ENCODE results near the gene IRGC.

The IRGC gene

GRCh38 chr19:43720936-43721335, 5.1 kb downstream of the IRGC start:
- H3K9me3 ChIP-seq (ENCODE audit: severe bottlenecking): no peaks in the 10 kb centered on the region
- no peak overlapping the region for H3K4me3 ChIP-seq (ENCODE audit: severe bottlenecking)

GRCh38 chr19:43721469-43722048, 5.7 kb downstream of the IRGC start:
- no peak for TF ChIP-seq CTCF (IDR thresholded peaks at IDR 0.05; ENCODE audit: poor library complexity, severe bottlenecking)
- ATAC-seq (ENCODE audit: low read depth) (no peak), DNase-seq (ENCODE audit: low spot score) (no peak)
- Histone ChIP-seq H3K9me3 (ENCODE audit: severe bottlenecking) (no peaks in the 10 kb centered on the region), H3K4me1 (ENCODE audit: insufficient read depth, poor library complexity, severe bottlenecking) (no peaks in the 10 kb centered on the region), H3K27me3 (ENCODE audit: insufficient read depth, poor library complexity, severe bottlenecking) (no peaks in the 10 kb centered on the region), H3K27ac (ENCODE audit: poor library complexity, severe bottlenecking) (no peak overlapping the region), H3K4me3 (ENCODE audit: severe bottlenecking) (no peak overlapping the region), H3K36me3 (ENCODE audit: low read depth) (no peaks in the 10 kb centered on the region)

More at GRCh38 chr19:43720936-43721335, 5.1 kb downstream of the IRGC start:
- H3K27me3 ChIP-seq (ENCODE audit: insufficient read depth, poor library complexity, severe bottlenecking): no peaks in the 10 kb centered on the region
- no peak for TF ChIP-seq CTCF (IDR thresholded peaks at IDR 0.05; ENCODE audit: poor library complexity, severe bottlenecking)
- no peak overlapping the region for H3K27ac ChIP-seq (ENCODE audit: poor library complexity, severe bottlenecking)
- no peaks in the 10 kb centered on the region for H3K4me1 ChIP-seq (ENCODE audit: insufficient read depth, poor library complexity, severe bottlenecking)
- ATAC-seq (ENCODE audit: low read depth): no peak
- DNase-seq (ENCODE audit: low spot score): no peak
- no peaks in the 10 kb centered on the region for H3K36me3 ChIP-seq (ENCODE audit: low read depth)

- no peaks in the 10 kb centered on the region for H3K4me1 ChIP-seq (ENCODE audit: insufficient read depth, poor library complexity, severe bottlenecking)
- H3K9me3 ChIP-seq (ENCODE audit: severe bottlenecking): no peaks in the 10 kb centered on the region
- H3K4me3 ChIP-seq (ENCODE audit: severe bottlenecking): no peak overlapping the region
- DNase-seq (ENCODE audit: low spot score) (no peak), ATAC-seq (ENCODE audit: low read depth) (no peak)
- TF ChIP-seq CTCF (IDR thresholded peaks at IDR 0.05; ENCODE audit: poor library complexity, severe bottlenecking): peak; percentile 51
- H3K27ac ChIP-seq (ENCODE audit: poor library complexity, severe bottlenecking): no peak overlapping the region
- no peaks in the 10 kb centered on the region for H3K27me3 ChIP-seq (ENCODE audit: insufficient read depth, poor library complexity, severe bottlenecking)
- no peaks in the 10 kb centered on the region for H3K36me3 ChIP-seq (ENCODE audit: low read depth)
These were observed 7.7 kb downstream of the IRGC start for GRCh38 chr19:43723588-43723987.

- Histone ChIP-seq H3K36me3 (ENCODE audit: low read depth) (no peaks in the 10 kb centered on the region), H3K27me3 (ENCODE audit: insufficient read depth, poor library complexity, severe bottlenecking) (no peaks in the 10 kb centered on the region), H3K9me3 (ENCODE audit: severe bottlenecking) (no peaks in the 10 kb centered on the region), H3K27ac (ENCODE audit: poor library complexity, severe bottlenecking) (no peak overlapping the region), H3K4me3 (ENCODE audit: severe bottlenecking) (no peak overlapping the region), H3K4me1 (ENCODE audit: insufficient read depth, poor library complexity, severe bottlenecking) (no peaks in the 10 kb centered on the region)
- no peak for TF ChIP-seq CTCF (IDR thresholded peaks at IDR 0.05; ENCODE audit: poor library complexity, severe bottlenecking)
- DNase-seq (ENCODE audit: low spot score): no peak
- no peak for ATAC-seq (ENCODE audit: low read depth)
These were observed 9.0 kb downstream of the IRGC start for GRCh38 chr19:43724896-43725295.

GRCh38 chr19:43725468-43725867, 9.6 kb downstream of the IRGC start:
- no peak for ATAC-seq (ENCODE audit: low read depth)
- H3K27me3 ChIP-seq (ENCODE audit: insufficient read depth, poor library complexity, severe bottlenecking): no peaks in the 10 kb centered on the region
- no peaks in the 10 kb centered on the region for H3K36me3 ChIP-seq (ENCODE audit: low read depth)
- no peak overlapping the region for H3K4me3 ChIP-seq (ENCODE audit: severe bottlenecking)
- H3K9me3 ChIP-seq (ENCODE audit: severe bottlenecking): no peaks in the 10 kb centered on the region
- no peak for TF ChIP-seq CTCF (IDR thresholded peaks at IDR 0.05; ENCODE audit: poor library complexity, severe bottlenecking)
- DNase-seq (ENCODE audit: low spot score): no peak
- no peaks in the 10 kb centered on the region for H3K4me1 ChIP-seq (ENCODE audit: insufficient read depth, poor library complexity, severe bottlenecking)
- H3K27ac ChIP-seq (ENCODE audit: poor library complexity, severe bottlenecking): no peak overlapping the region
